ENCODE results near the gene PRR5.

DNA sequence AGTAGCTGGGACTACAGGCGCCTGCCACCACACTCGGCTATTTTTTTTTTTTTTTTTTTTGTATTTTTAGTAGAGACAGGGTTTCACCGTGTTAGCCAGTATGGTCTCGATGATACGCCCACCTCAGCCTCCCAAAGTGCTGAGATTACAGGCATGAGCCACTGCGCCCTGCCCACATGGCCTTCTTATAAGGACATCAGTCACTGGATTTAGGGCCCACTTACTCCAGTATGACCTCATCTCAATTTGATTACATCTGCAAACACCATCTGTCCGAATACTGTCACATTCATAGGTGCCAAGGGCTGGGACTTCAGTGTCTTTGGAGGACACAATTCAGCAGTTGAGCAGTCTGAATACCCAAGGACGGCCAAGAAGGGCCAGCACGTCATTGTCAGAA, 8.2 kb upstream of the PRR5 start:
- TF ChIP-seq, protein P1, sequence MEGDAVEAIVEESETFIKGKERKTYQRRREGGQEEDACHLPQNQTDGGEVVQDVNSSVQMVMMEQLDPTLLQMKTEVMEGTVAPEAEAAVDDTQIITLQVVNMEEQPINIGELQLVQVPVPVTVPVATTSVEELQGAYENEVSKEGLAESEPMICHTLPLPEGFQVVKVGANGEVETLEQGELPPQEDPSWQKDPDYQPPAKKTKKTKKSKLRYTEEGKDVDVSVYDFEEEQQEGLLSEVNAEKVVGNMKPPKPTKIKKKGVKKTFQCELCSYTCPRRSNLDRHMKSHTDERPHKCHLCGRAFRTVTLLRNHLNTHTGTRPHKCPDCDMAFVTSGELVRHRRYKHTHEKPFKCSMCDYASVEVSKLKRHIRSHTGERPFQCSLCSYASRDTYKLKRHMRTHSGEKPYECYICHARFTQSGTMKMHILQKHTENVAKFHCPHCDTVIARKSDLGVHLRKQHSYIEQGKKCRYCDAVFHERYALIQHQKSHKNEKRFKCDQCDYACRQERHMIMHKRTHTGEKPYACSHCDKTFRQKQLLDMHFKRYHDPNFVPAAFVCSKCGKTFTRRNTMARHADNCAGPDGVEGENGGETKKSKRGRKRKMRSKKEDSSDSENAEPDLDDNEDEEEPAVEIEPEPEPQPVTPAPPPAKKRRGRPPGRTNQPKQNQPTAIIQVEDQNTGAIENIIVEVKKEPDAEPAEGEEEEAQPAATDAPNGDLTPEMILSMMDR (IDR thresholded peaks at IDR 0.05) = no peak
- no peak for TF ChIP-seq POLR2A (IDR thresholded peaks at IDR 0.05)
